Osteocyte (in vitro differentiated cells): ENCODE measurements around the gene MAML2. TPM values are rescaled to one million over a fixed set of nuclear protein-coding genes. Genes with fewer than 3 reads are reported as not detected.

ENCODE experiments used
- DNase-seq: peaks from one replicate; pipeline ENCODE4 v3.0.0; 2021; ENCODE audit warnings: mixed read lengths; ENCODE audit not compliant: unreplicated experiment; ENCODE audit errors: extremely low spot score
- H3K27ac Mint-ChIP-seq: one replicate; pipeline ENCODE4 v1.8.0; 2021; ENCODE audit warnings: mild to moderate bottlenecking, mixed read lengths; ENCODE audit not compliant: unreplicated experiment
- H3K27me3 Mint-ChIP-seq: one replicate; pipeline ENCODE4 v1.8.0; 2021; ENCODE audit warnings: mixed read lengths; ENCODE audit not compliant: unreplicated experiment
- H3K36me3 Mint-ChIP-seq: one replicate; pipeline ENCODE4 v1.8.0; 2021; ENCODE audit warnings: mixed read lengths; ENCODE audit not compliant: unreplicated experiment
- H3K4me1 Mint-ChIP-seq: one replicate; pipeline ENCODE4 v1.8.0; 2021; ENCODE audit warnings: mixed read lengths; ENCODE audit not compliant: unreplicated experiment
- H3K4me3 Mint-ChIP-seq: one replicate; pipeline ENCODE4 v1.8.0; 2021; ENCODE audit warnings: mild to moderate bottlenecking, moderate library complexity, mixed read lengths; ENCODE audit not compliant: unreplicated experiment
- H3K9me3 Mint-ChIP-seq: one replicate; pipeline ENCODE4 v1.8.0; 2021; ENCODE audit warnings: mixed read lengths; ENCODE audit not compliant: unreplicated experiment
- total RNA-seq: library from RNA; stranded (reverse); gene quantifications from 2 replicates; pipeline ENCODE4 v1.2.1, GENCODE V29; 2021
- TF ChIP-seq, protein P1 (sequence below): fragments of 200-600 bp; sonication (generic); IDR thresholded peaks from 2 replicates; pipeline ENCODE4 v1.5.0; 2021; ENCODE audit warnings: antibody characterized with exemption, mild to moderate bottlenecking, moderate library complexity

Gene MAML2
- total RNA-seq, 1 donor from 2014 or later: 29.3 TPM

GRCh38 chr11:96263238-96263763 lies 79.7 kb downstream of the MAML2 start:
- DNase-seq: no peak
- TF ChIP-seq, protein P1, sequence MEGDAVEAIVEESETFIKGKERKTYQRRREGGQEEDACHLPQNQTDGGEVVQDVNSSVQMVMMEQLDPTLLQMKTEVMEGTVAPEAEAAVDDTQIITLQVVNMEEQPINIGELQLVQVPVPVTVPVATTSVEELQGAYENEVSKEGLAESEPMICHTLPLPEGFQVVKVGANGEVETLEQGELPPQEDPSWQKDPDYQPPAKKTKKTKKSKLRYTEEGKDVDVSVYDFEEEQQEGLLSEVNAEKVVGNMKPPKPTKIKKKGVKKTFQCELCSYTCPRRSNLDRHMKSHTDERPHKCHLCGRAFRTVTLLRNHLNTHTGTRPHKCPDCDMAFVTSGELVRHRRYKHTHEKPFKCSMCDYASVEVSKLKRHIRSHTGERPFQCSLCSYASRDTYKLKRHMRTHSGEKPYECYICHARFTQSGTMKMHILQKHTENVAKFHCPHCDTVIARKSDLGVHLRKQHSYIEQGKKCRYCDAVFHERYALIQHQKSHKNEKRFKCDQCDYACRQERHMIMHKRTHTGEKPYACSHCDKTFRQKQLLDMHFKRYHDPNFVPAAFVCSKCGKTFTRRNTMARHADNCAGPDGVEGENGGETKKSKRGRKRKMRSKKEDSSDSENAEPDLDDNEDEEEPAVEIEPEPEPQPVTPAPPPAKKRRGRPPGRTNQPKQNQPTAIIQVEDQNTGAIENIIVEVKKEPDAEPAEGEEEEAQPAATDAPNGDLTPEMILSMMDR: no peak
- peaks cover 61% of the 10 kb centered on the region for H3K4me1 Mint-ChIP-seq

DNA sequence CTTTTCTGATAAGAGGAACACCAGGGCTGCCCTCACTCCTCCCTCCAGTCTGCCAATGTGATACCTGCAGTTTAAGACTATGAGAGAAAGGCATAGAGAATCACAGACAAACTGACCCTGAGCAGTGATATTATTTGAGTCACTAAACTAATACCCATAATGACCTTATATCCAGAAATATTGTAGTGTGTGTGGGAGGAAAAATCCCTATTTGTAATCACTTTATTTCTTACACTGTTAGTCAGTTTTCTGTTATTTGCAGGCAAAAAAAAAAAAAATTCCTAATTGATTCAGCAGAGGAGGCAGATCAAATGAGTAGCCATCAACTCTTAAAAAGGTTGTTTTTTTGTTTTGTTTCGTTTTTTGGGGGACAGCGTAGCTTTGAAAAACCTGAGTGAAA lies 82.5 kb downstream of the MAML2 start:
- Mint-ChIP-seq H3K4me1 (peaks cover 75% of the 10 kb centered on the region), H3K27ac (peak overlapping the region; percentile 87), H3K4me3 (no peak overlapping the region), H3K9me3 (no peaks in the 10 kb centered on the region), H3K36me3 (no peaks in the 10 kb centered on the region), H3K27me3 (no peaks in the 10 kb centered on the region)
- TF ChIP-seq, protein P1: no peak
- no peak for DNase-seq

More at GRCh38 chr11:96263238-96263763, 79.7 kb downstream of the MAML2 start:
- H3K36me3 Mint-ChIP-seq: peaks cover 2% of the 10 kb centered on the region
- H3K27me3 Mint-ChIP-seq: no peaks in the 10 kb centered on the region
- H3K9me3 Mint-ChIP-seq: no peaks in the 10 kb centered on the region
- H3K27ac Mint-ChIP-seq: peak overlapping the region; percentile 58
- H3K4me3 Mint-ChIP-seq: no peak overlapping the region

- no peaks in the 10 kb centered on the region for H3K36me3 Mint-ChIP-seq
- H3K4me3 Mint-ChIP-seq: no peak overlapping the region
- H3K4me1 Mint-ChIP-seq: peaks cover 76% of the 10 kb centered on the region
- no peaks in the 10 kb centered on the region for H3K27me3 Mint-ChIP-seq
- DNase-seq: no peak
- peak overlapping the region; percentile 87 for H3K27ac Mint-ChIP-seq
- TF ChIP-seq, protein P1: no peak
- H3K9me3 Mint-ChIP-seq: no peaks in the 10 kb centered on the region
Observed at GRCh38 chr11:96260067-96260511, 82.9 kb downstream of the MAML2 start.

- no peaks in the 10 kb centered on the region for H3K9me3 Mint-ChIP-seq
- no peaks in the 10 kb centered on the region for H3K27me3 Mint-ChIP-seq
- DNase-seq: no peak
- TF ChIP-seq, protein P1: no peak
- peaks cover 76% of the 10 kb centered on the region for H3K4me1 Mint-ChIP-seq
- H3K27ac Mint-ChIP-seq: peak overlapping the region; percentile 87
- no peaks in the 10 kb centered on the region for H3K36me3 Mint-ChIP-seq
- H3K4me3 Mint-ChIP-seq: no peak overlapping the region
Observed at GRCh38 chr11:96259134-96259830, 83.7 kb downstream of the MAML2 start.
